BJ (cell line): Measurements from ENCODE around the gene NRP1. TPM values are rescaled to one million over a fixed set of nuclear protein-coding genes. Genes with fewer than 3 reads are reported as not detected.
A peak's percentile ranks its signal among the peaks of the same experiment; 100 is the strongest.

Source experiments
- CTCF ChIA-PET: fragments of 350-600 bp; formaldehyde crosslinking; extraction: SDS; loops from one replicate; lab custom pipeline; 2021; ENCODE audit warnings: antibody characterized with exemption, inconsistent platforms; lab: Yijun Ruan, JAX
- POLR2A ChIA-PET: fragments of 300-600 bp; sonication (Branson Sonifier 250); formaldehyde crosslinking; extraction: SDS; loops from one replicate; lab custom pipeline; 2021; ENCODE audit warnings: antibody characterized with exemption; lab: Charles Lee
- DNase-seq: peaks from one replicate; pipeline ENCODE4 v3.0.0-alpha.2; 2011; ENCODE audit warnings: low read depth
- H3K27me3 ChIP-seq: 2 replicates; pipeline ENCODE4 v1.6.0; 2011; ENCODE audit warnings: low read length; ENCODE audit not compliant: control insufficient read depth, insufficient read depth
- H3K36me3 ChIP-seq: 2 replicates; pipeline ENCODE4 v1.5.1; 2011; ENCODE audit warnings: low read length; ENCODE audit not compliant: control insufficient read depth, insufficient read depth
- H3K4me3 ChIP-seq: 2 replicates; pipeline ENCODE4 v1.5.1; 2011; ENCODE audit warnings: low read depth, mild to moderate bottlenecking, control low read depth, low read length
- CTCF ChIP-seq: IDR thresholded peaks from 2 replicates; pipeline ENCODE4 v1.5.1; 2011; ENCODE audit warnings: low read depth, mild to moderate bottlenecking, control low read depth, inconsistent platforms, low read length, moderate library complexity; ENCODE audit not compliant: insufficient read depth
- polyA plus RNA-seq: library from polyadenylated mRNA; depleted of rRNA; stranded (reverse); fragments of >200 nt; gene quantifications from 2 replicates; pipeline ENCODE4 v1.2.3, GENCODE V29; 2011

NRP1 gene
- polyA plus RNA-seq, 1 experiment, result 141 TPM

GRCh38 chr10:33287112-33287511, 47.4 kb downstream of the NRP1 start:
- Histone ChIP-seq H3K36me3 (peaks cover 4% of the 10 kb centered on the region; the same call in 1 of the 2 replicates), H3K4me3 (no peak overlapping the region), H3K27me3 (no peaks in the 10 kb centered on the region)
- CTCF ChIA-PET, result interaction anchor here (1.0 to 1.9 kb wide), 3 partner anchors 12 to 27 kb away, joined by 3 to 5 read pairs (median 3); no protein-coding TSS in a partner anchor
- no peak for TF ChIP-seq CTCF
- DNase-seq, result no peak
- POLR2A ChIA-PET, result no interaction called here

GRCh38 chr10:33286157-33286934, 48.1 kb downstream of the NRP1 start:
- Histone ChIP-seq H3K27me3 (no peaks in the 10 kb centered on the region), H3K4me3 (no peak overlapping the region), H3K36me3 (peaks cover 7% of the 10 kb centered on the region)
- CTCF ChIA-PET, result interaction anchor here (1.0 kb wide), 1 partner anchor 26 kb away, joined by 3 read pairs; no protein-coding TSS in a partner anchor
- POLR2A ChIA-PET, result no interaction called here
- TF ChIP-seq CTCF, result no peak
- no peak for DNase-seq

- POLR2A ChIA-PET, result no interaction called here
- Histone ChIP-seq H3K27me3 (no peaks in the 10 kb centered on the region), H3K36me3 (peaks cover 7% of the 10 kb centered on the region), H3K4me3 (no peak overlapping the region)
- DNase-seq, result no peak
- CTCF ChIA-PET, result no interaction called here
- no peak for TF ChIP-seq CTCF
Measured at GRCh38 chr10:33284945-33285344, 49.5 kb downstream of the NRP1 start.

DNA sequence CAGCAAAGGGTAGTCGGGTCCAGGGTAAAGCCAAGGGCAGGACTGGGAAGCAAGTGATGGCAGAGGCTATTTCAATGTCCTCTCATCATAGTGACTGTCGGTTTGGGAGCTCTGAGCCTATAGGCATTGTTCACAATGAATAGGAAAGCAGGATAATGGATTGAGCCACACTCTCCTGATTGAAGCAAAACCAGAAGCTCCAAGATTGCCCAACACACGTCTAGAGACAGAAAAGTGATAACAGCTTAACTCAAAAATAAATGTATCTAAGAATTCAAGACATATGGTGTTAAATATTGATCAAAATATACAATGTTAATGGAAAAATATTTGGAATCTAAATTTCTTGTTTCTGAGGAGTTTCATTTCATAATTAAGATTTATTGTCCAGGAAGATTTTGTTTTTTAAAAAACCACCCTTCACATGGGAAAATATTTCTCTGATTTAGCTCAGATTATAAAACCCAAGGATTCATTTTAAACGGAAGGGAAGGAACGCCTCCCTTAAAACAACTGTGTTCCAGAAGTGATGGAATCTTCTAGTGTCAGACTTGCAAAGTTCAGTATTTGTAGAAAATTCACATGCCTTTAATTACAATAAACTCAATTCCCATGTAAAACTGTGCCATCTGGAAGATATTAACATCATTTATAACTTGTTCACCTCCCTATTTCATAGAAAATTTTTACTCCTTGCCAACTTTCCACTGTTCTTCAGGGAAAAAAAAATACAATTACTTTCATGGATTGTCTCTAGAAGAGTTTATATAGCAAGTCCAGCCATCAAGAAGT, 54.5 kb downstream of the NRP1 start:
- Histone ChIP-seq H3K36me3 (peaks cover 4% of the 10 kb centered on the region), H3K4me3 (no peak overlapping the region), H3K27me3 (no peaks in the 10 kb centered on the region)
- DNase-seq, result peak; percentile 75
- ChIA-PET POLR2A (no interaction called here), CTCF (no interaction called here)
- no peak for TF ChIP-seq CTCF

DNA sequence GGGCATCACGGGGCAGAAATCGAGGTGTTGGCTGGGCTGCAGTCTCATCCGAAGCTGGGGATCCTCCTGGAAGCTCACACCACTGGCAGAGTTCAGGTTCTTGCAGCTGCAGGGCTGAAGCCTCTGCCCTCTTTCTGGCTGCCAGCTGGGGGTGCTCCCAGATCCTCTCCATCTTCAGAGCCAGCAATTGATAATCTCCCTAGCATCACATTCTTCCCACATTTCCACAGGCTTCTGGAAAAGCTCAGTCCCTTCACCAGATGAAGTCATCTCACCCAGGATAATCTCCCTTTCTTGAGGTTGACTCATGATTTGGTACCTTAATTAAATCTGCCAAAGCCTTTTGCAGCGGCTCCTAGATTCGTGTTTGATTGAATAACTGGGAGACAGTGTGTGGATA, 55.2 kb downstream of the NRP1 start:
- no peaks in the 10 kb centered on the region for H3K27me3 ChIP-seq
- no peak overlapping the region for H3K4me3 ChIP-seq
- peaks cover 4% of the 10 kb centered on the region for H3K36me3 ChIP-seq
- TF ChIP-seq CTCF, result no peak
- ChIA-PET CTCF (interaction anchor here (0.6 to 1.1 kb wide), 3 partner anchors 86 to 740 kb away, joined by 3 to 6 read pairs (median 3); no protein-coding TSS in a partner anchor), POLR2A (no interaction called here)
- no peak for DNase-seq
